Measurements from ENCODE around the gene SPIN2A. TPM values are rescaled to one million over a fixed set of nuclear protein-coding genes. Genes with fewer than 3 reads are reported as not detected.
"Not testable (repeated sequence)": the region's sequence is repeated elsewhere in the genome, so short reads cannot be mapped to it uniquely, and the experiment has no call there.

The SPIN2A gene
- 4.3 TPM for polyA plus RNA-seq (ENCODE audit: insufficient read length)
- long read RNA-seq, donor 1, partial matches to known transcripts: 0 of 1 reads
- long read RNA-seq, donor 1, other reads (novel, unspliced or antisense): 0 of 1 reads
- long read RNA-seq, donor 2, partial matches to known transcripts: 15 of 19 reads
- long read RNA-seq, donor 2, other reads (novel, unspliced or antisense): 0 of 19 reads
- long read RNA-seq, donor 3, partial matches to known transcripts: 0 of 2 reads
- long read RNA-seq, donor 3, other reads (novel, unspliced or antisense): 0 of 2 reads
- long read RNA-seq, donor 4, partial matches to known transcripts: 0 of 2 reads
- long read RNA-seq, donor 4, other reads (novel, unspliced or antisense): 0 of 2 reads
- long read RNA-seq, donor 5, transcript SPIN2A-201 (2 exons, 1,319 nt): major isoform, 5 of 7 reads
- long read RNA-seq, donor 5, partial matches to known transcripts: 0 of 7 reads
- long read RNA-seq, donor 5, other reads (novel, unspliced or antisense): 0 of 7 reads
- long read RNA-seq, donor 6, partial matches to known transcripts: 0 of 2 reads
- long read RNA-seq, donor 6, other reads (novel, unspliced or antisense): 0 of 2 reads
- long read RNA-seq, donor 7, partial matches to known transcripts: 0 of 7 reads
- long read RNA-seq, donor 7, other reads (novel, unspliced or antisense): 0 of 7 reads
- long read RNA-seq, donor 8, partial matches to known transcripts: 0 of 1 reads
- long read RNA-seq, donor 8, other reads (novel, unspliced or antisense): 0 of 1 reads

GRCh38 chrX:57137073-57137472 lies at the start of gene SPIN2A:
Gene SPIN2A, minus strand, starts transcription at chrX:57137397. Its CDS starts 800 bp downstream, at chrX:57136597.
- DNase-seq: not testable (repeated sequence)

GRCh38 chrX:57178605-57179004 lies 41.4 kb upstream of the SPIN2A start:
- DNase-seq: no peak

DNA sequence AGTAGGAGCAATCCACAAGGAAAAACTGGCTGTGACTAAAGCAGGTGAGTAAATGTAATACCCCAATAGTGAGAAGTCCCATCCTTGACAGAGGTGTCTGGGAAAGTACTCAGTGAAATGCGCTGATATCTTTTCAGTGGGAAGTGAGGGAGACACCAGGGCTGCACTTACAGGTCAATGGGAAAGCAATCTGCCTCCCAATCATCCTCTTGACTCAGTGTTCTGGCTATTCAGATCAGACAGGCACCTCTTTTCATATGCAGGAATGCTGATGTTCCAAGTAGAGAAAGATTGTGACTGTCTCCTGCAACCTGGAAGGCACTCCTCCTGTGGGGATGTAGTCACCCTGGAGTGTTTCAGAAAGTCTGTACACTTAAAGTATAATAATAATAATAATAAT lies 39.9 kb upstream of the SPIN2A start:
- DNase-seq: no peak

DNA sequence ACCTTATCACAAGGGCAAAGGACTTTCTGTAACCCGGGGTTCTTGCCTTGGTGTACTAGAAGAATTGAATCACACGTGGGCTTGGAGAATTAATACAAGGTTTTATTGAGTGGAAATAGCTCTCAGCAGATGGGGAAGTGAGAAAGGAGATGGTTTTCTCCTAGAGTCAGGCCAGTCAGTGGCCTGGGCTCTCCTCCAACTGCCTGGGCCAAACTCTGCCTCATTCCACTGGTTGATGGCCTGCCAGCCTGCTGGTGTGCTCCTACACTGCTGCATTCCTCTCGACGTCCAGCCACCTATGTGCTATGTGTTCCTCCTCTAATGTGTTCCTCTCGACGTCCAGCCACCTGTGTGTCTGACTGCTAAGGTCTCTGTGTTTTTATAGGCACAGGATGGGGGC lies 35.3 kb upstream of the SPIN2A start:
- DNase-seq: no peak

DNA sequence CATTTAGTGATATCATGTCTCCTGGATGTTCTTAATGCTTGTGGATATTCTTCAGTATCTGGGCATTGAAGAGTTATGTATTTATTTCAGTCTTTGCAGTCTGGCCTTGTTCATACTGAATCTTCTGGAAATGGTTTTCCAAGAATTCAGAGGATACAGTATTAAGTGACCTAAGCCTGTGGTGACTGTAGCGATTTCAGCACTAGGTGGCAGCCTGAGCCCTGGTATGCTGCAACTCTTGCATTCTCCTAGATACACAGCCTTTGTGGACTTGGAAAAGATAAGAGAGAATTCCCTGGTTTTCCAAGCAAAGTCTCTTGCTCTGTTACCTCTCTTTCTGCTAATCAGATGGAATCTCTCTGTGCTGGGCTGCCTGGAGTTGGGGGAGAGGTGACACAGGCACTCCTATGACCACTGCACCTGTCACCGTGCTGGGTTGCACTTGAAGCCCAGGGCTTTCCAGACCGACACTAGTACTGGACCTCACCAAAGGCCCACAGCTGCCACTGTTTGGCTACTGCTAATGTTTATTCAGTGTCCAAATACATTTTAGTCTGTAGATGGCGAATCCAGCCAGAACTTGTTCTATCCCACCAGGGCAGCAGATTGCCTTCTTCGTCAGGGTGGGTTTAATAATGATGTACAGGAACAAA lies 19.3 kb upstream of the SPIN2A start:
- peak; percentile 7 for DNase-seq

DNA sequence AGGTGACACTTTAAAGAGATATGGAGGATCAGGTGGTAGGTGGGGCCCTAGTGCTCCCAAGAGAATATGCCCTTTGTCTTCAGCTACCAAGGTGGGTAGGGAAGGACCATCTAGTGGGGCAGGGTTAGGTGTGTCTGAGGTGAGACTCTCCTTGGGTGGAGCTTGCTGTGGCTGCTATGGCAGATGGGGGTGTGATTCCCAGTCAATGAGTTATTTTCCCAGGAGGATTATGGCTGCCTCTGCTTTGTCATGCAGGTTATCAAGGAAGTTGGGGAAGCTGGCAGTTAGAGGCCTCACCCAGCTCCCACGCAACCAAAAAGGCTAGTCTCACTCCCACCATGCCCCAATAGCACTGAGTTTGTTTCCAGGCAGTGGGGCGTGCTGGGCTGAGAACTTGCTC lies 18.0 kb upstream of the SPIN2A start:
- DNase-seq: no peak

DNA sequence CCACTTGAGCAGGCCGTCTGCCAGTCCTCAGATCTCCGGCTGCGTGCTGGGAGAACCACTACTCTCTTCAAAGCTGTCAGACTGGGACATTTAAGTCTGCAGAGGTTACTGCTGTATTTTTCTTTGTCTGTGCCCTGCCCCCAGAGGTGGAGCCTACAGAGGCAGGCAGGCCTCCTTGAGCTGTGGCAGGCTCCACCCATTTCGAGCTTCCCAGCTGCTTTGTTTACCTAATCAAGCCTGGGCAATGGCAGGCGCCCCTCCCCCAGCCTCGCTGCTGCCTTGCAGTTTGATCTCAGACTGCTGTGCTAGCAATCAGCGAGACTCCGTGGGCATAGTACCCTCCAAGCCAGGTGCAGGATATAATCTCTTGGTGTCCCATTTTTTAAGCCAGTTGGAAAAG lies 15.0 kb upstream of the SPIN2A start:
- not testable (repeated sequence) for DNase-seq

GRCh38 chrX:57138674-57139073 lies 1.5 kb upstream of the SPIN2A start:
- DNase-seq: no peak

DNA sequence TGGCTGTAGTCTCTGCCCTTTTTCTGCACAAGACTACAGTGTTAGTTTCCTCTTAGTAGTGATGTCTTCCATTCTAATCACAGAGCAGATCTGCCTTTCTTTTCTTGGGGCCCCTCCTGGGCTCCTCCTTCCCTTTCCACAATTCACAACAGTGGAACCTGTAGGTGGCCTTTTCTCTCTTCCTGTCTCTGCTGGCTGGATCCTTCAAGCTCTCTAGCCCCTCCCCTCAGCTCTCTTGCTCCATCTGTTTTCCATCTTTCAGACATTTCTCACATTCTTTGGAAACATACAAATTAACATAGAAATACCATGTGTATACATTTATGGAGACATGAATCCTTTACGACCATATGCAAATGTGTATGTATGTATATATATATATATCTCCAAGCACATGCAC lies 304 bp upstream of the SPIN2A start:
- DNase-seq: no peak

DNA sequence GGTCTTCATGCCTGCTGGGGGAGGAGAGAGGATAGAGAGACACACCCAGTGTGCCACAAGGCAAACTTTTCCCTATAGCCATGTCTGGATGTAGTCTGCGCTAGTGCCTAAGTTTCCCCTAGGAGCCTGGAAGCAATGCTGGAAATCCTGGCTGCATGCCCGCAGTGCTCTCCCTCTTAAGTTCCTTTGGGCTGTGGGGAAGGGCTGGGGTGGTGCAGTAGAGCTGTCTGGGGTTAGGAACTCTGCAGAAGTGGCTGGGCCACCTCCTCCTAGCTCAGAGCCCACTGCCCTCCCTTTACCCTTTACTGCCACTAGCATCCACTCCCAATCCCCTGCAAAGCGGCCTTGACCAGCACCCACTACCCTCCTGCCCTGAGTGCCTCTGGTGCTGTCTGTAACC lies 608 bp downstream of the SPIN2A start:
- not testable (repeated sequence) for DNase-seq

- DNase-seq: no peak
Measured at GRCh38 chrX:57135287-57135686, 1.9 kb downstream of the SPIN2A start.

DNA sequence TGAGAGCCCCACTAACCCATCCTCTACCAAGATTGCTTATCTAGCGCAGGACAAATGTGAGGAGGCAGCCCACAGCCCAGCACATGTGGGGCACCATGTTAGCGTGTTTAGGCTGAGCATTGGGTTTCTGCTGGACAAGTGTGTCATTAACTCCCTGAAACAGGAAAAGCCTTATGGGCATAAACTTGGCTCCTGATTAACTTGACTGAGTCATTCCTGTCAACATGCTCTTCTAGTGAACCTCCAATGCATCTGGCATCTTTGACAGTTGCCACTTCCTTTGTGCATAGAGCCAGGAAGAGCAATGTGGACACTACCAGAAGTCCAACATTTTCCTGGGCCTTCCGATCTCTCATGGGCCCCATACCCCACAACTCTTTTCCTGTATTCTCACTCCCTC lies 2.5 kb downstream of the SPIN2A start:
- no peak for DNase-seq

DNA sequence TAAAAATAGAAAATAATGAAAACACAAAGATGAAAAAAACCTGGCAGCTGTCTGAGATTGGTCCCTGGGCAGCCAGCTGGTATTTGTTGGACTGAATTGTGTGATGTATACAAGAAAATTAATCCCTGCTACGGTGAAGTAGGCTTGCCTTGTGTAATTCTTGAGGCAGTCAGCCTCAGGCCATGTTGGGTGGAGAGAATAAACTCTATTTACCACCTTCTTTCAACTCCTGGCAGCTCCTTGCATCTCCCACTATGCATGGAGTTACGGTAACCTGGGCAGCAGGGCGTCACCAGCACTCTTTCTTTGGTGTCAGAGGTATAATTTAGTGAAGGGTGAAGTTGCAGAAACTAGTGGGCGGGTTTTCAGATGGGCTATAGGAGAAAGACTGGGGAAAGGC lies 3.5 kb downstream of the SPIN2A start:
- DNase-seq: no peak

DNA sequence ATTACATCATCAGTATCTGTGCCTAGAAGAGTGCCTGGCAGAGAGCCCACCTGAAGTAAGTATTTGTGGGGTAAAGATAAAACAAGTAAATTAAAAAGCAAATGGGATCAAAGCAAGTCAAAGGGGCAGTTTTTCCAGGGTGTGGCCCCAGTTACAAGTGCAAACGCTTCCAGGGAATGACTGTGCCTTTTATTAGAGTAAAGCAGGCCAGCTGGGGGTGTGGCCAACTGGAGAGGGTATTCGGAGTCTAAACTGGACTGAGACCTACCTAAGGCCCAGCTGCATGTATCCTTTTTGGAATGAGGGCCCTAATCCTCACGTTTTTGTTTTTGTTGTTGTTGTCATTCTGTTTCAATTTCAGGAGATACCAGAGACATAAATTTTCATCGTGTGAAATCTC lies 3.9 kb downstream of the SPIN2A start:
- DNase-seq: not testable (repeated sequence)

GRCh38 chrX:57132046-57132445 lies 5.2 kb downstream of the SPIN2A start:
- DNase-seq: no peak

- no peak for DNase-seq
Measured at GRCh38 chrX:57121816-57122215, 15.4 kb downstream of the SPIN2A start.

DNA sequence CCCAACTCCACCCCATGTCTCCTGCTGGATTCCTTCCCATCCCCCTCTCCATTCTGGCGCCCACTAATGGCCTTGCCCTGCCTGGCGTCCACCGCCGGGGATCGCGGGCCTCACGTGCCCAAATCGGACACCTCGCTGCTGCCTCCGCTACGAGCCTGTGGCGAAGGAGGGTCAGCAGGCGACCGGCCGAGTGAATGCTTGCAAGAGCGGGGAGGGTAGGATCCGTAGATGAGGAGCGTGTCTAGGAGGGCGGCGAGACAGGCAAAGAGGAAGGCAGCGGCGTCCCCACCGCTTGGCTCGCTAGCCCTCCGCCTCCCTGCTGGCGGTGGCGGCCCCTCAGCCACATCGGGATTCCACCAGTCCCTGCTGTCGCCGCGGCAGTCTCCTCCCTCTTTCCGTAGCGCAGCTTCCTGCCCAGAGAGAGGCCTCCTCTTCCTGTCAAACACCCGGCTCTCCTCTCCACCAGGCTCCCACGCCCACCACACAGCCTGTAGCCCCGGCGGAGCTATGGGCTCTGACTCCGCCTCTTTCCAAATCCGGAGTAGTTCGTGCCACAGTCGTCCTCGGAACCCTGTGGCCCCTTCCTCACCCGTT lies 15.9 kb downstream of the SPIN2A start, which contains the start of gene SPIN2B:
TSS of gene SPIN2B (minus strand) at position 387 of the 594 bp plus-strand sequence.
- peak; percentile 77 for DNase-seq

GRCh38 chrX:57120619-57121161 lies 16.5 kb downstream of the SPIN2A start:
- not testable (repeated sequence) for DNase-seq

DNA sequence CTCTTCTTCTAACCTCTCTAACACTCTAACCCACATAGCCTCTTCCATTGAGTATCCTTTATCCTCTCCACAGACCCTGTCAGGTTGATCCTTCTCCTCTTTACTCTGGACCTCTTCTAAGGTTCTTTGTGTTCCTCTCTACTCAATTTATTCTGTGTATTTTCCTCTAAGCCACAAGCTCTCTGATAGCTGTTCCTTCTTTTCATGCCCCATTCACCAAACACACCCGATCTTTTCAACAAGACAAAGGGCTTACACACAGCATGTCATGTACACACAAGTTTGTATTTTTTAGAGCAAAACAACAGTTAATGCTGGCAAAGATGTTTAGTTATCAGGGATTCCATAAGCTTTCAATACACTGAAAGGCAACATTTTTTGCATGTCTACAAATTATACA lies 17.8 kb downstream of the SPIN2A start:
- DNase-seq: no peak

DNA sequence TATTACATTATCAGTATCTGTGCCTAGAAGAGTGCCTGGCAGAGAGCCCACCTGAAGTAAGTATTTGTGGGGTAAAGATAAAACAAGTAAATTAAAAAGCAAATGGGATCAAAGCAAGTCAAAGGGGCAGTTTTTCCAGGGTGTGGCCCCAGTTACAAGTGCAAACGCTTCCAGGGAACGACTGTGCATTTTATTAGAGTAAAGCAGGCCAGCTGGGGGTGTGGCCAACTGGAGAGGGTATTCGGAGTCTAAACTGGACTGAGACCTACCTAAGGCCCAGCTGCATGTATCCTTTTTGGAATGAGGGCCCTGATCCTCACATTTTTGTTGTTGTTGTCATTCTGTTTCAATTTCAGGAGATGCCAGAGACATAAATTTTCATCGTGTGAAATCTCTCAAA lies 19.6 kb downstream of the SPIN2A start:
- DNase-seq: not testable (repeated sequence)

DNA sequence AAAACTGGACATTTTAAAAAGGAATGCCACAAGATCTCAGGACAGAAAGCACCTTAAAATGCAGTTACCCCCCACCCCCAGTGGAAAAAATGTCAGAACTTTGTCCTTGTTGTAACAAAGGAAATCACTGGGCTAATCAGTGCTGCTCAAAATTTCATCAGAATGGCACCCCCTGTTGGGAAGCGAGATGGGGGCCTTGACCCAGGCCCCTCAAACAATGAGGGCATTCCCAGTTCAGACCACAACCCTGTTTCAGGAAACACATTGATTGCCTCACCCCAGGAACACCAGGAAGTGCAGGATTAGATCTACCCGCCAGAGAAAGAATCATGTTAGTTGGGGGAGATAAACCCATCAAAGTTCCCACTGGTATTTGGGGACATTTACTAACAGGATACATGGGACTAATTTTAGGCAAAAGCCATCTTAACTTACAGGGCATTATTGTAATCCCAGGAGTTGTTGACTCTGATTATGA lies 32.2 kb downstream of the SPIN2A start:
- DNase-seq: no peak

- no peak for DNase-seq
Measured at GRCh38 chrX:57104406-57104805, 32.8 kb downstream of the SPIN2A start.

Data from left kidney (tissue), 8 donors.